SK-N-SH treated with all-trans-retinoic acid at 6 μM for 48 hours (cell line): Measurements from ENCODE around the gene SMYD2.

Experiments
- ATAC-seq: fragments of 200-7000 bp; cut with Tn5 transposase; 3 replicates; pipeline ENCODE4 v1.9.1; 2020; ENCODE audit warnings: mild to moderate bottlenecking, moderate library complexity
- ARNTL ChIP-seq: fragments of 450-650 bp; formaldehyde crosslinking; IDR thresholded peaks from 2 replicates; pipeline ENCODE4 v1.5.0; 2020; ENCODE audit warnings: low read depth, mild to moderate bottlenecking, moderate library complexity, borderline replicate concordance
- BACH2 ChIP-seq: fragments of 250-450 bp; sonication (Bioruptor Pico); IDR thresholded peaks from 2 replicates; pipeline ENCODE4 v1.9.0; 2021; ENCODE audit warnings: mild to moderate bottlenecking, borderline replicate concordance
- CREB5 ChIP-seq: fragments of 250-450 bp; sonication (Bioruptor Pico); IDR thresholded peaks from 2 replicates; pipeline ENCODE4 v1.5.1; 2020; ENCODE audit warnings: low read depth, mild to moderate bottlenecking, moderate library complexity
- CSDC2 ChIP-seq: fragments of 250-450 bp; sonication (Bioruptor Pico); IDR thresholded peaks from 2 replicates; pipeline ENCODE4 v1.5.0; 2020; ENCODE audit warnings: mild to moderate bottlenecking, moderate library complexity
- ESRRG ChIP-seq: fragments of 250-450 bp; sonication (Bioruptor Pico); IDR thresholded peaks from 2 replicates; pipeline ENCODE4 v1.6.1; 2021; ENCODE audit warnings: mild to moderate bottlenecking
- GLIS3 ChIP-seq: fragments of 250-450 bp; sonication (Bioruptor Pico); IDR thresholded peaks from 2 replicates; pipeline ENCODE4 v1.5.0; 2020; ENCODE audit warnings: mild to moderate bottlenecking, moderate library complexity
- ISL1 ChIP-seq: fragments of 250-450 bp; sonication (Bioruptor Pico); IDR thresholded peaks from 2 replicates; pipeline ENCODE4 v2.1.2; 2022; ENCODE audit warnings: mild to moderate bottlenecking, moderate library complexity
- OSR1 ChIP-seq: fragments of 250-450 bp; sonication (Bioruptor Pico); IDR thresholded peaks from 2 replicates; pipeline ENCODE4 v1.8.0; 2022; ENCODE audit warnings: moderate library complexity, mild to moderate bottlenecking, inconsistent platforms
- PATZ1 ChIP-seq: fragments of 250-450 bp; sonication (Bioruptor Pico); IDR thresholded peaks from 2 replicates; pipeline ENCODE4 v1.8.0; 2020; ENCODE audit warnings: mild to moderate bottlenecking, moderate library complexity, borderline replicate concordance
- POU6F1 ChIP-seq: fragments of 250-450 bp; sonication (Bioruptor Pico); IDR thresholded peaks from 2 replicates; pipeline ENCODE4 v1.8.0; 2021; ENCODE audit warnings: low read depth, mild to moderate bottlenecking, moderate library complexity, borderline replicate concordance
- PPARA ChIP-seq: fragments of 250-450 bp; sonication (Bioruptor Pico); IDR thresholded peaks from 2 replicates; pipeline ENCODE4 v1.5.0; 2020; ENCODE audit warnings: mild to moderate bottlenecking, borderline replicate concordance
- RARB ChIP-seq: fragments of 250-450 bp; sonication (Bioruptor Pico); IDR thresholded peaks from 2 replicates; pipeline ENCODE4 v1.8.0; 2021; ENCODE audit warnings: mild to moderate bottlenecking, moderate library complexity
- SNAI2 ChIP-seq: fragments of 250-450 bp; sonication (Bioruptor Pico); IDR thresholded peaks from 2 replicates; pipeline ENCODE4 v1.5.0; 2020; ENCODE audit warnings: mild to moderate bottlenecking, moderate library complexity
- TSHZ2 ChIP-seq: fragments of 250-450 bp; sonication (Bioruptor Pico); IDR thresholded peaks from 2 replicates; pipeline ENCODE4 v1.5.0; 2020; ENCODE audit warnings: mild to moderate bottlenecking, moderate library complexity
- ZFP3 ChIP-seq: fragments of 250-450 bp; sonication (Bioruptor Pico); IDR thresholded peaks from 2 replicates; pipeline ENCODE4 v1.5.0; 2020; ENCODE audit warnings: mild to moderate bottlenecking, moderate library complexity
- ZFP30 ChIP-seq: fragments of 450-650 bp; formaldehyde crosslinking; IDR thresholded peaks from 2 replicates; pipeline ENCODE4 v1.5.0; 2022; ENCODE audit warnings: mild to moderate bottlenecking, moderate library complexity
- ZNF565 ChIP-seq: fragments of 450-650 bp; formaldehyde crosslinking; conservative IDR thresholded peaks from 2 replicates; pipeline ENCODE4 v1.5.0; 2020; ENCODE audit warnings: low read depth, mild to moderate bottlenecking, moderate library complexity
- ZNF70 ChIP-seq: fragments of 450-650 bp; formaldehyde crosslinking; IDR thresholded peaks from 2 replicates; pipeline ENCODE4 v1.5.0; 2020; ENCODE audit warnings: mild to moderate bottlenecking, moderate library complexity

SMYD2 gene

GRCh38 chr1:214260561-214261205 lies 20.3 kb upstream of the SMYD2 start:
- no peak for ATAC-seq

GRCh38 chr1:214261206-214262123 lies 19.5 kb upstream of the SMYD2 start:
- ATAC-seq = peak; percentile 99

More at GRCh38 chr1:214260561-214261205, 20.3 kb upstream of the SMYD2 start:
- no peak for TF ChIP-seq ARNTL
- TF ChIP-seq ZNF70 (CRISPR knock-in tag) = no peak
- no peak for TF ChIP-seq ZNF565
- TF ChIP-seq ZFP3 = no peak
- no peak for TF ChIP-seq ZFP30
- TF ChIP-seq CSDC2 (CRISPR knock-in tag) = no peak
- TF ChIP-seq POU6F1 (CRISPR knock-in tag) = no peak
- no peak for TF ChIP-seq GLIS3 (CRISPR knock-in tag)

GRCh38 chr1:214264196-214264595 lies 16.8 kb upstream of the SMYD2 start:
- TF ChIP-seq PATZ1 (CRISPR knock-in tag) (no peak), CSDC2 (CRISPR knock-in tag) (no peak), CREB5 (CRISPR knock-in tag) (no peak), ISL1 (CRISPR knock-in tag) (no peak), GLIS3 (CRISPR knock-in tag) (no peak), ZNF70 (CRISPR knock-in tag) (no peak)
- no peak for ATAC-seq

More at GRCh38 chr1:214261206-214262123, 19.5 kb upstream of the SMYD2 start:
- TF ChIP-seq ESRRG (CRISPR knock-in tag) (no peak), ZNF565 (no peak), TSHZ2 (CRISPR knock-in tag) (0 out of 2 replicates have a peak, but pooled peaks have one; percentile 25)

GRCh38 chr1:214264976-214265375 lies 16.0 kb upstream of the SMYD2 start:
- no peak for ATAC-seq
- no peak for TF ChIP-seq SNAI2 (CRISPR knock-in tag)
- TF ChIP-seq RARB (CRISPR knock-in tag) = no peak
- TF ChIP-seq OSR1 (CRISPR knock-in tag) = no peak
- TF ChIP-seq ZFP3 = no peak
- no peak for TF ChIP-seq BACH2
- no peak for TF ChIP-seq TSHZ2 (CRISPR knock-in tag)
- no peak for TF ChIP-seq CSDC2 (CRISPR knock-in tag)
- no peak for TF ChIP-seq PATZ1 (CRISPR knock-in tag)
- TF ChIP-seq PPARA = no peak
